Measurements from ENCODE around the gene KLC4. TPM values are rescaled to one million over a fixed set of nuclear protein-coding genes. Genes with fewer than 3 reads are reported as not detected.
A peak's percentile ranks its signal among the peaks of the same experiment; 100 is the strongest.

The KLC4 gene
- 15.0 and 32.2 TPM in 2 replicates for total RNA-seq (2014; rRNA removed; shearing (Covaris generic))
- polyA plus RNA-seq (2016; fragmentation: Nextera tagmentation; extraction: Ambion mirVana) = 10.4 and 10.7 TPM in 2 replicates

DNA sequence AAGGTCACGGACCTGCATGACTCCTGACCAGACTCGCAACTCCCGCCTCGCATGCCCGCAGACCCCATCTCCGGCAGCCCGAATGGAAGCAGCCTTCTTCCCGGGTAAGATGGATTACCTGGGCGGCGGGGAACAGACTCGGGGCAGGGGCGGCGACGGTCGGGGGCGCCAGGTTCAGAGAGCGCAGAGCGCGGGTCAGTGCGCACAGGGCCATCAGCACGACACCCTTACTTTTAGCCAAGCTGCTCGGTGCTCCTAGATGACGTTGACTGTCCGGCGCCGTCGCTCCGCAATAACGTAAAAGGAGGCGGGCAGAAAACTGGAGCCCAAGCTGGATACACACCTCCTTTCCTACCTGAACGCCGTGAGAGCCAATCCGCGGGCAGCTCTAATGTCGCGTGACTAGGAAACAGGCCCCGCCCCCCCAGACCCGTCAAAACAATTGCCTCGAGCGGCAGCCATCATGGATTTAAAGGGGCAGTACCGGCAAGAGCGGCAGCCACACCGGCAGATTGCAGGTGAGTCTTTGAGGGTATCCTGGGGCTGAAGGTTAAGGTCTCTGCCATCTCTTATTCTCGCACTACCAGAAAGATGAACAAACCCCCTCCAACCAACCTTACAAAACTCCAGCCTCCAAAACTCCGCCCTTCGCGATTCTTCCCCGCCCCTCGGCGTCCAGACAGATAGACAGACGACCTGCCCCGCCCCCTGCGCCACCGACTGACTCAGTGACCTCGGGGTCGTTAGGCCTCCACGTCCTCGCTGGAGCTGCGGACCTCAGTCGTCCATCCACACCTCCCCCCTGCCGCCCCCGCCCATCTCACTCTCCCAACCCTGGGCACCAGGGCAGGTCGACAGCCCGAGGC lies at the start of gene KLC4, which contains the start of gene MRPL2:
Gene KLC4, plus strand, starts transcription at position 464 of the 866 bp plus-strand sequence. CDS start 1,705 bp downstream, outside the sequence.
Gene MRPL2, minus strand, starts transcription at position 267 of the 866 bp plus-strand sequence. Its CDS starts 53 bp downstream, at position 214.
- no peaks in the 10 kb centered on the region for H3F3A ChIP-seq (ENCODE audit: insufficient read depth)
- H3K9me3 ChIP-seq (ENCODE audit: low read depth) = no peaks in the 10 kb centered on the region
- H3K27ac ChIP-seq = peak within 1 kb of the TSS; percentile 72
- H3K4me3 ChIP-seq = peak within 1 kb of the TSS; percentile 82
- WGBS, 2 experiments (ENCODE audit: low coverage in 1 of 2, low lambda C conversion rate in 2 of 2, missing lambda C conversion rate in 2 of 2) = 1 to 2% methylated on average over 39 to 64 of the region's 64 CpGs
- H3K9me2 ChIP-seq (ENCODE audit: insufficient read depth) = no peaks in the 10 kb centered on the region
- H2AFZ ChIP-seq = peak within 1 kb of the TSS; percentile 88
- in situ Hi-C loops (cut with MboI) = loop anchor here (5.0 kb wide), 1 partner anchor 68 kb away; no protein-coding TSS in a partner anchor
- H3K4me2 ChIP-seq (ENCODE audit: unreplicated experiment) = peak within 1 kb of the TSS; percentile 93
- TF ChIP-seq EZH2phosphoT487 (IDR thresholded peaks at IDR 0.05; ENCODE audit: insufficient read depth, low read depth) = no peak
- no peak for TF ChIP-seq EZH2 (IDR thresholded peaks at IDR 0.05; ENCODE audit: insufficient read depth, poor library complexity, severe bottlenecking)
- peaks cover 3% of the 10 kb centered on the region; the same call in 1 of the 2 replicates for H3K36me3 ChIP-seq (ENCODE audit: low read depth)
- no peaks in the 10 kb centered on the region for H4K20me1 ChIP-seq (ENCODE audit: insufficient read depth)
- H3K4me1 ChIP-seq (ENCODE audit: insufficient read depth) = peaks cover 5% of the 10 kb centered on the region; the same call in 1 of the 2 replicates
- H3K27me3 ChIP-seq (replicated peaks; ENCODE audit: insufficient read depth) = no peaks in the 10 kb centered on the region
- peak; percentile 100 for DNase-seq
- peaks cover 33% of the 10 kb centered on the region for H3K79me2 ChIP-seq (ENCODE audit: insufficient read depth)
- H3K9ac ChIP-seq = peak within 1 kb of the TSS; percentile 96

DNA sequence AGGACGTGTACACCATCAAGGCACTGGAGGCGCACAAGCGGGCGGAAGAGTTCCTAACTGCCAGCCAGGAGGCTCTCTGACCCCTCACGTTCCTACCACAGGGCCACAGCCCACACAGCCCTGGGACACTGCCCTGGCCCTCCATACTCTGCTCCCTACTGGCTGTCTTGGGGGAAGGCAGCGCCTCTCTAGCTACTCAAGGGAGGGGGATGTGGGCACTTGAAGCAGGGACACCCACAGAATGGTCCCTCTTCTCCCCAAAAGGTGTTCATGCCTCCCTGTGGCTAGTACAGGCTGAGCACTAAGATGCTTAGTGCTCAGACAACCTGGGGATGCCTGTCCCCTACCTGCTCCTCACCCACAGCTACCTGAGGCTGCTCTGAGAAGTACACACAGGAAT lies 48.2 kb upstream of the KLC4 start:
- H3K27me3 ChIP-seq (replicated peaks; ENCODE audit: insufficient read depth) = no peaks in the 10 kb centered on the region
- no peak overlapping the region for H3K4me2 ChIP-seq (ENCODE audit: unreplicated experiment)
- H3K4me3 ChIP-seq = no peak overlapping the region
- H3K79me2 ChIP-seq (ENCODE audit: insufficient read depth) = peaks cover 55% of the 10 kb centered on the region
- H3K9me3 ChIP-seq (ENCODE audit: low read depth) = no peaks in the 10 kb centered on the region
- no peak overlapping the region for H3K27ac ChIP-seq
- no peaks in the 10 kb centered on the region for H3K9me2 ChIP-seq (ENCODE audit: insufficient read depth)
- H3K4me1 ChIP-seq (ENCODE audit: insufficient read depth) = peaks cover 25% of the 10 kb centered on the region
- H2AFZ ChIP-seq = no peak overlapping the region
- in situ Hi-C loops (cut with MboI) = no loop called here
- WGBS, 2 experiments (ENCODE audit: low coverage in 1 of 2, low lambda C conversion rate in 2 of 2, missing lambda C conversion rate in 2 of 2) = 82 to 85% methylated on average over 6 of the region's 6 CpGs
- H3K36me3 ChIP-seq (ENCODE audit: low read depth) = peaks cover 4% of the 10 kb centered on the region; the same call in 1 of the 2 replicates
- no peak overlapping the region for H3K9ac ChIP-seq
- H4K20me1 ChIP-seq (ENCODE audit: insufficient read depth) = no peaks in the 10 kb centered on the region
- no peak for DNase-seq
- H3F3A ChIP-seq (ENCODE audit: insufficient read depth) = 0 out of 2 replicates have a peak, but pooled peaks cover 13% of the 10 kb centered on the region
- no peak for TF ChIP-seq EZH2 (IDR thresholded peaks at IDR 0.05; ENCODE audit: insufficient read depth, poor library complexity, severe bottlenecking)
- TF ChIP-seq EZH2phosphoT487 (IDR thresholded peaks at IDR 0.05; ENCODE audit: insufficient read depth, low read depth) = no peak

DNA sequence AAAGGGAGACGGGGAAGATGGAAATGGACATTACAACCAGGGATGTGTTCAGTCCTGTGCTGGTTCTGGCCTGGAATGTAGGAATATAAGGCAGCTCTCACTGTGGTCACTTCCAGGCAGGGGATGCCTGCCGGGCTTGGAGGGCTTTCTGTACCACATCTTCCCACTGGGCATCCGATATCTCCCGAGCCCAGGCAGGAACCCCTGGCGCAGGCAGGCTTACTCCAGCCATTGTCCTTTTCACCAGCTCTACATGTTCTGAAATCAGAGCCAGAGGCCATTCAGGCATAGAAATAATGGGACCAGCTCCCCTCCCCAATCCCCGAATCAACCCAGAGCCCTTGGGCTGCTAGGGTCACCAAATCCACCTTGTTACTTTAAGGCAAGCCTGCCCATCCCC lies 47.1 kb upstream of the KLC4 start:
- H4K20me1 ChIP-seq (ENCODE audit: insufficient read depth) = no peaks in the 10 kb centered on the region; the same call in 1 of the 2 replicates
- H3K4me3 ChIP-seq = peak overlapping the region; percentile 90
- peaks cover 32% of the 10 kb centered on the region for H3K4me1 ChIP-seq (ENCODE audit: insufficient read depth)
- no peak overlapping the region for H2AFZ ChIP-seq
- H3K27ac ChIP-seq = peak overlapping the region; percentile 61
- peak overlapping the region; percentile 94 for H3K4me2 ChIP-seq (ENCODE audit: unreplicated experiment)
- DNase-seq = no peak
- H3K79me2 ChIP-seq (ENCODE audit: insufficient read depth) = peaks cover 63% of the 10 kb centered on the region
- H3K9me2 ChIP-seq (ENCODE audit: insufficient read depth) = no peaks in the 10 kb centered on the region
- no peaks in the 10 kb centered on the region for H3K27me3 ChIP-seq (replicated peaks; ENCODE audit: insufficient read depth)
- peak overlapping the region; percentile 88 for H3K9ac ChIP-seq
- H3K36me3 ChIP-seq (ENCODE audit: low read depth) = peaks cover 4% of the 10 kb centered on the region; the same call in 1 of the 2 replicates
- in situ Hi-C loops (cut with MboI) = no loop called here
- TF ChIP-seq EZH2 (IDR thresholded peaks at IDR 0.05; ENCODE audit: insufficient read depth, poor library complexity, severe bottlenecking) (no peak), EZH2phosphoT487 (IDR thresholded peaks at IDR 0.05; ENCODE audit: insufficient read depth, low read depth) (no peak)
- no peaks in the 10 kb centered on the region for H3K9me3 ChIP-seq (ENCODE audit: low read depth)
- H3F3A ChIP-seq (ENCODE audit: insufficient read depth) = 0 out of 2 replicates have a peak, but pooled peaks cover 14% of the 10 kb centered on the region
- 59 to 66% methylated on average over 6 of the region's 6 CpGs for WGBS, 2 experiments (ENCODE audit: low coverage in 1 of 2, low lambda C conversion rate in 2 of 2, missing lambda C conversion rate in 2 of 2)

DNA sequence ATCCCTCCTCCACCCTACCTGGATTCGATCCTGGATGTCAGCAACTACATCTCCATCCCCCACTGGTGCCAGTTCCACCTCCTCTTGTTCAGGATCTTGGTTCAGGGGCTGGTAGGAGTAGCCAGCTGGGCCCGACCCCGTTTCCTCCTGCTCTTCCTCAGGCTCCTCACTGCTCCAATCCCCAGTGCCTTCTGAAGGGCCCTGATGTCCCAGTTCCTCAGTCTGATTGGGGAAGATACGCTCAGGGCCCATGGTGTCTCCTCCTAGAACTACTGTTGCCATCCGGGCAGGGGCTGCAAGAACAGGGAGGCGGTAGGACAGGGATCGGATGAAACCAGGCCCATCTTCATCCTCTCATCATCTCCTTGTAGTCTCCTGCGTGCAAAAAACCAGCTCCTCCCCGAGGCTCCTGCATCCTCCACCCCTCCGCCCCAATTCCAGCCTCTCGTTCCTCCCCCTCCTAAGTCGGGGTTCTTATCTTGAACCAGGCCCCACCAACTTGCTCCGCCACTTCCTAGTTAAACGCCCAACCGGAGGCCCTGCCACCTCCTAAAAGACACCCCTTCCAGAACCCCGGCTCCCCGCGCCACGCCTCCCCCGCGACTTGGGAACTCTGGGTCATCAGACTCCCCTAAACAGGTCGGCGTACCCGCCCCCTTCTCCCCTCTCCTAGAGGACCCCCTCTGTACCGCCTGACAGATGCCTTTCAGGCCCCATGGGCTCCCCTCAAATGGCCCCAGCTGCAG lies 46.2 kb upstream of the KLC4 start:
- Histone ChIP-seq H3K79me2 (ENCODE audit: insufficient read depth) (peaks cover 73% of the 10 kb centered on the region), H3K4me2 (ENCODE audit: unreplicated experiment) (peak overlapping the region; percentile 94), H3K9ac (peak overlapping the region; percentile 88), H2AFZ (peak overlapping the region; percentile 90), H3K9me2 (ENCODE audit: insufficient read depth) (no peaks in the 10 kb centered on the region), H3K36me3 (ENCODE audit: low read depth) (peaks cover 10% of the 10 kb centered on the region; the same call in 1 of the 2 replicates), H3K4me3 (peak overlapping the region; percentile 90), H3F3A (ENCODE audit: insufficient read depth) (0 out of 2 replicates have a peak, but pooled peaks cover 23% of the 10 kb centered on the region), H3K27me3 (replicated peaks; ENCODE audit: insufficient read depth) (no peaks in the 10 kb centered on the region), H3K4me1 (ENCODE audit: insufficient read depth) (peaks cover 32% of the 10 kb centered on the region), H3K27ac (peak overlapping the region; percentile 61), H3K9me3 (ENCODE audit: low read depth) (no peaks in the 10 kb centered on the region), H4K20me1 (ENCODE audit: insufficient read depth) (no peaks in the 10 kb centered on the region; the same call in 1 of the 2 replicates)
- TF ChIP-seq EZH2phosphoT487 (IDR thresholded peaks at IDR 0.05; ENCODE audit: insufficient read depth, low read depth) (no peak), EZH2 (IDR thresholded peaks at IDR 0.05; ENCODE audit: insufficient read depth, poor library complexity, severe bottlenecking) (no peak)
- 4 to 7% methylated on average over 8 to 25 of the region's 25 CpGs for WGBS, 2 experiments (ENCODE audit: low coverage in 1 of 2, low lambda C conversion rate in 2 of 2, missing lambda C conversion rate in 2 of 2)
- in situ Hi-C loops (cut with MboI) = no loop called here
- peak; percentile 57 for DNase-seq
